DOHH2 (cell line): Measurements from ENCODE around the gene CYP1A2.

Experiments
- CTCF ChIP-seq: fragments of 200-600 bp; sonication (generic); IDR thresholded peaks from one replicate; pipeline ENCODE4 v1.5.1; 2014; ENCODE audit warnings: antibody characterized with exemption, mild to moderate bottlenecking, low read depth, low read length; ENCODE audit not compliant: poor library complexity, severe bottlenecking
- EZH2phosphoT487 ChIP-seq: fragments of 200-600 bp; sonication (generic); IDR thresholded peaks from 2 replicates; pipeline ENCODE4 v1.6.1; 2017; ENCODE audit warnings: borderline replicate concordance, mild to moderate bottlenecking, antibody characterized with exemption, low read length, moderate library complexity, mixed read lengths

- TF ChIP-seq CTCF (no peak), EZH2phosphoT487 (no peak)
Observed at GRCh38 chr15:74791667-74792066, 43.0 kb downstream of the CYP1A2 start.
